GM21390 (cell line): Measurements from ENCODE around the gene BLVRB.
"Not testable (repeated sequence)": the region's sequence is repeated elsewhere in the genome, so short reads cannot be mapped to it uniquely, and the experiment has no call there.

Experiments used
- ATAC-seq: cut with Tn5 transposase; IDR thresholded peaks from one replicate; pipeline ENCODE4 v1.9.1; 2021; ENCODE audit not compliant: unreplicated experiment

BLVRB gene

GRCh38 chr19:40410030-40410389 lies 55.5 kb downstream of the BLVRB start:
- no peak for ATAC-seq

DNA sequence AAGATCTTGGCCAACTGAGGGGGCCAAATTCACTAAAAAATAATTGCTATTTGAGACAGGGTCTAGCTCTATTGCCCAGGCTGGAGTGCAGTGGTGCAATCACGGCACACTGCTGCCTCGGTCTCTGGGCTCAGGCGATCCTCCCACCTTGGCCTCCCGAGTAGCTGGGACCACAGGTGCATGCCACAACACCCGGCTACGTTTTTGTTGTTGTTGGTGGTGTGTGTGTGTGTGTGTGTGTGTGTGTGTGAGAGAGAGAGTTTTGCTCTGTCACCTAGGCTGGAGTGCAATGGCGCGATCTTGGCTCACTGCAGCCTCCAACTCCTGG lies 57.0 kb downstream of the BLVRB start:
- not testable (repeated sequence) for ATAC-seq

- no peak for ATAC-seq
Observed at GRCh38 chr19:40407714-40408597, 57.6 kb downstream of the BLVRB start.

GRCh38 chr19:40403262-40403984 lies 62.1 kb downstream of the BLVRB start:
- peak; percentile 55 for ATAC-seq

GRCh38 chr19:40400559-40400958 lies 65.0 kb downstream of the BLVRB start:
- ATAC-seq: no peak

GRCh38 chr19:40398417-40399131 lies 67.0 kb downstream of the BLVRB start:
- ATAC-seq: no peak
